Stomach (tissue), 9 donors: ENCODE data around the gene SGCB. TPM values are rescaled to one million over a fixed set of nuclear protein-coding genes. Genes with fewer than 3 reads are reported as not detected.

ENCODE experiments used
- DNase-seq, 2 donors: peaks; one replicate each; pipeline versions ENCODE4 v3.0.0 to v3.0.0-alpha.2; 2013 to 2019
- H3K27ac ChIP-seq, 5 donors: fragments of 200-600 bp in 4 of 5; sonication (generic) in 4 of 5; one replicate each; pipeline ENCODE4 v1.5.1; 2013 to 2019; ENCODE audit warnings: mild to moderate bottlenecking in 1 of 5, moderate library complexity in 1 of 5
- H3K27me3 ChIP-seq, 3 donors: fragments of 200-600 bp; sonication (generic); one replicate each; pipeline ENCODE4 v1.5.1; 2017 to 2019; ENCODE audit warnings: mixed run types in 1 of 3
- H3K36me3 ChIP-seq, 4 donors: fragments of 200-600 bp; sonication (generic); 1 replicate in 3 of 4; 2 replicates in 1 of 4; pipeline ENCODE4 v1.5.1; 2016 to 2019
- H3K4me1 ChIP-seq, 4 donors: fragments of 200-600 bp; sonication (generic); one replicate each; pipeline ENCODE4 v1.5.1; 2016 to 2019
- H3K4me3 ChIP-seq, 4 donors: fragments of 200-600 bp; sonication (generic) in 3 of 4; one replicate each; pipeline ENCODE4 v1.5.1; 2016 to 2019; ENCODE audit warnings: mild to moderate bottlenecking in 1 of 4
- H3K9me3 ChIP-seq, 4 donors: fragments of 200-600 bp; sonication (generic); one replicate each; pipeline ENCODE4 v1.5.1; 2016 to 2019
- EP300 ChIP-seq: sonication (generic); formaldehyde crosslinking; IDR thresholded peaks from one replicate; pipeline ENCODE4 v1.6.1; 2017; ENCODE audit warnings: antibody characterized with exemption
- POLR2A ChIP-seq, 4 donors: fragments of 450-650 bp; IDR thresholded peaks; one replicate each; pipeline ENCODE4 v1.6.1; 2016; ENCODE audit warnings: antibody characterized with exemption in 4 of 4, control low read depth in 2 of 4, mild to moderate bottlenecking in 1 of 4, moderate library complexity in 1 of 4
- POLR2AphosphoS5 ChIP-seq, 3 donors: sonication (generic); formaldehyde crosslinking; IDR thresholded peaks; one replicate each; pipeline ENCODE4 v1.6.1; 2016; ENCODE audit warnings: antibody characterized with exemption in 3 of 3
- WGBS, 5 donors: extraction: QIAGEN DNeasy Blood & Tissue Kit in 3 of 5; methylation state at CpG; one replicate each; pipeline versions ENCODE4 v1.1.5 to v1.1.7; 2013 to 2018; 5-methylcytosine and 5-hydroxymethylcytosine counted together
- intact Hi-C: fragments of 100-400 bp; cut with DNase I; formaldehyde crosslinking; loops from one replicate; pipeline ENCODE4 v1.15.1; 2023; ENCODE audit warnings: low total_unique reads
- polyA plus RNA-seq, 3 donors: library from polyadenylated mRNA; stranded (reverse); fragments of 200-250 nt; gene quantifications; one replicate each; pipeline ENCODE4 v1.2.3, GENCODE V29; 2013
- total RNA-seq, 5 donors: library from RNA; depleted of rRNA; stranded (reverse); fragments of >200 nt; gene quantifications; one replicate each; pipeline versions ENCODE4 v1.1.0 to v1.2.3, GENCODE V29; 2014 to 2016
- TF ChIP-seq, protein P1 (sequence below), 7 experiments: fragments of 450-650 bp in 4 of 7; fragments of 200-600 bp in 3 of 7; sonication (generic) in 3 of 7; IDR thresholded peaks; one replicate each; pipeline ENCODE4 v1.5.1; 2016 to 2019; ENCODE audit warnings: antibody characterized with exemption in 7 of 7, control low read depth in 2 of 7, mild to moderate bottlenecking in 1 of 7
- donor health status: healthy with polysubstance abuse.
- donor health status: Bipolar disorder and iron deficiency.
- donor health status: healthy.

The SGCB gene
- total and polyA plus RNA-seq, 8 donors, result 2.9 to 34.3 (median 9.5) TPM

DNA sequence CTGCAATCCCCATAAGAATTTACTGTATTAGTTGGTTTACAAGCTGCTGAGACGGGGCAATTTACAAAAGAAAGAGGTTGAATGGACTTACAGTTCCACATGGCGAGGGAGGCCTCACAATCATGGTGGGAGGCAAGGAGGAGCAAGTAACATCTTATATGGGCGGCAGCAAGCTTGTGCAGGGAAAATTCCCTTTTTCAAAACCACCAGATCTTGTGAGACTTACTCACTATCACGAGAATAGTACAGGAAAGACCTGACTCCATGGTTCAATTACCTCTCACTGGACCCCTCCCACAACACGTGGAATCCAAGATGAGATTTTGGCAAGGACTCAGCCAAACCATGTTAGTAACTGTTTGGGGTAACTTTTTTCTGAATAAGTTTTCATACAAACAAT, 11.2 kb upstream of the SGCB start:
- no peak for DNase-seq
- TF ChIP-seq POLR2A (IDR thresholded peaks at IDR 0.05), result no peak
- H3K27me3 ChIP-seq, result peaks cover 0 to 53% (median 9%) of the 10 kb centered on the region in 3 donors
- no peaks in the 10 kb centered on the region for H3K9me3 ChIP-seq
- no peak overlapping the region for H3K4me3 ChIP-seq
- no peaks in the 10 kb centered on the region for H3K36me3 ChIP-seq
- H3K4me1 ChIP-seq, result peaks cover 0 to 24% (median 23%) of the 10 kb centered on the region in 4 donors
- no peak overlapping the region for H3K27ac ChIP-seq
- intact Hi-C loops, result no loop called here
- WGBS, 5 donors, result 85 to 90% (median 87%) methylated on average over 5 of the region's 5 CpGs

DNA sequence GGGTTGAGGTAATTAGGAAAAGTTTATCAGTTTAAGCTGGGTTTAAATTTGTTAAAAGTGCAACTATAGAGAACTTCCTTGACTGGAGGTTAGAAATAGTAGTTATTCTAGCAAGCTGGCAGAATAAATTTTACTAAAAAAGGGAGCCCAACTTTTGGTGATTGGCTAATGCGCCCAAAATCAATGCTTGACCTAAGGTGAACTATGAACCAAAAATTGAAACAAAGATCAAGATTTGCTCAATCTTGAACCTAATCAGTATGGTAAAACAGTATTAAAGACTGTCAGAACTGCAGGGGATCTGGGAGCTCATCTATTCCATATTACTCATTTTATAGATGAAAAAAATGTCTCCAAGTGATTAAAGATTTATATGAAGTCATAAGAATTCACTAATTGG, 6.9 kb upstream of the SGCB start:
- no peaks in the 10 kb centered on the region for H3K9me3 ChIP-seq
- no peaks in the 10 kb centered on the region for H3K4me1 ChIP-seq
- H3K36me3 ChIP-seq, result no peaks in the 10 kb centered on the region
- H3K4me3 ChIP-seq, result no peak overlapping the region
- TF ChIP-seq POLR2AphosphoS5 (IDR thresholded peaks at IDR 0.05) (no peak), POLR2A (IDR thresholded peaks at IDR 0.05) (no peak), EP300 (no peak)
- TF ChIP-seq, protein P1, sequence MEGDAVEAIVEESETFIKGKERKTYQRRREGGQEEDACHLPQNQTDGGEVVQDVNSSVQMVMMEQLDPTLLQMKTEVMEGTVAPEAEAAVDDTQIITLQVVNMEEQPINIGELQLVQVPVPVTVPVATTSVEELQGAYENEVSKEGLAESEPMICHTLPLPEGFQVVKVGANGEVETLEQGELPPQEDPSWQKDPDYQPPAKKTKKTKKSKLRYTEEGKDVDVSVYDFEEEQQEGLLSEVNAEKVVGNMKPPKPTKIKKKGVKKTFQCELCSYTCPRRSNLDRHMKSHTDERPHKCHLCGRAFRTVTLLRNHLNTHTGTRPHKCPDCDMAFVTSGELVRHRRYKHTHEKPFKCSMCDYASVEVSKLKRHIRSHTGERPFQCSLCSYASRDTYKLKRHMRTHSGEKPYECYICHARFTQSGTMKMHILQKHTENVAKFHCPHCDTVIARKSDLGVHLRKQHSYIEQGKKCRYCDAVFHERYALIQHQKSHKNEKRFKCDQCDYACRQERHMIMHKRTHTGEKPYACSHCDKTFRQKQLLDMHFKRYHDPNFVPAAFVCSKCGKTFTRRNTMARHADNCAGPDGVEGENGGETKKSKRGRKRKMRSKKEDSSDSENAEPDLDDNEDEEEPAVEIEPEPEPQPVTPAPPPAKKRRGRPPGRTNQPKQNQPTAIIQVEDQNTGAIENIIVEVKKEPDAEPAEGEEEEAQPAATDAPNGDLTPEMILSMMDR (IDR thresholded peaks at IDR 0.05), result no peak
- intact Hi-C loops, result no loop called here
- DNase-seq, result no peak
- WGBS, 5 donors, result 95 to 100% (median 97%) methylated on average over 1 of the region's 1 CpG
- H3K27ac ChIP-seq, result no peak overlapping the region
- peaks cover 0 to 20% (median 0%) of the 10 kb centered on the region in 3 donors for H3K27me3 ChIP-seq

GRCh38 chr4:52037689-52038102, 403 bp downstream of the SGCB start:
- H3K27me3 ChIP-seq, result peaks cover 0 to 9% (median 0%) of the 10 kb centered on the region in 3 donors
- peak in 1 of 2 donors; percentile 68 for DNase-seq
- intact Hi-C loops, result no loop called here
- H3K4me3 ChIP-seq, result peak overlapping the region; percentile 83 to 96 (median 84)
- WGBS, 5 donors, result 0 to 1% (median 0%) methylated on average over 10 to 25 of the region's 25 CpGs
- peak overlapping the region; percentile 6 to 89 (median 73) for H3K27ac ChIP-seq
- no peaks in the 10 kb centered on the region for H3K9me3 ChIP-seq
- H3K36me3 ChIP-seq, result no peaks in the 10 kb centered on the region
- TF ChIP-seq EP300, result no peak
- TF ChIP-seq, protein P1 (IDR thresholded peaks at IDR 0.05), result no peak
- TF ChIP-seq POLR2A (IDR thresholded peaks at IDR 0.05), result no peak
- TF ChIP-seq POLR2AphosphoS5 (IDR thresholded peaks at IDR 0.05), result no peak
- peaks cover 21 to 36% (median 27%) of the 10 kb centered on the region in 4 donors for H3K4me1 ChIP-seq

DNA sequence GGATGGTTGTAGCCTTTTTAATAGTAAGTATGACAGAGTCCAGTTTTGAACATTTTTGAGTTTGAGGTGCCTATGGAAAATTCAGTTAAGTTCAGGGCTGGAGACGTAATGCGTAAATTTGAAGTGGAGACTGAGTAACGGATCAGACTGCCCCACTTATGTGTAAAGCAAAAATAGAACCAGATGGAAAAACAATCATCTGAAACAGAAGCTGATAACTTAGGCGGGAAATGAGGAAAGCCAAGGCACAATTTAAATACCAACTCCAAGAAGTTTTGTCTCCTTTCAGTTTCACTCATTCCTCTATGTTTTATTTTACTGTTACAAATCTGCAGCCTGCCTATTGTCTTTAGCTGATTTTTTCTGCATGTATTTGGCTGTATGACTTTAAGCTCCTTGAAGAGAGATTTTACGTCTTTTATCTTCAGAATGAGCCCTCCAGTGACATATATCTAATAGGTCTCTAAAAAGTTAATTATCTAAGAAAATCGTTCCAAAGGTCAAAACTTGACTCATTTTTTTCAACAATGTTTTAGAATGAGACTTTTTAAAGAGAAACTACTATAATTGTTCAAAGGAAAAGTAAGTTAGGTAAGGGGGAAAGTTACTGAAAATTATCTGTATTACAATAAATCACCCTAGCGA, 1.1 kb downstream of the SGCB start:
- WGBS, 5 donors, result 24 to 38% (median 34%) methylated on average over 7 of the region's 7 CpGs
- Histone ChIP-seq H3K4me1 (peaks cover 21 to 36% (median 27%) of the 10 kb centered on the region in 4 donors), H3K27ac (peak overlapping the region in 1 of 5 donors; percentile 89), H3K9me3 (no peaks in the 10 kb centered on the region), H3K4me3 (peak overlapping the region; percentile 83 to 96 (median 84)), H3K36me3 (peaks cover 0 to 3% (median under 1%) of the 10 kb centered on the region in 4 donors), H3K27me3 (peaks cover 0 to 9% (median 0%) of the 10 kb centered on the region in 3 donors)
- intact Hi-C loops, result no loop called here
- peak in 1 of 2 donors; percentile 13 for DNase-seq
- no peak for TF ChIP-seq POLR2AphosphoS5 (IDR thresholded peaks at IDR 0.05)
- TF ChIP-seq POLR2A (IDR thresholded peaks at IDR 0.05), result no peak
- TF ChIP-seq, protein P1 (IDR thresholded peaks at IDR 0.05), result no peak
- no peak for TF ChIP-seq EP300

- no peaks in the 10 kb centered on the region for H3K9me3 ChIP-seq
- peaks cover 21 to 36% (median 27%) of the 10 kb centered on the region in 4 donors for H3K4me1 ChIP-seq
- peaks cover 0 to 9% (median 0%) of the 10 kb centered on the region in 3 donors for H3K27me3 ChIP-seq
- TF ChIP-seq POLR2AphosphoS5 (IDR thresholded peaks at IDR 0.05) (no peak), POLR2A (IDR thresholded peaks at IDR 0.05) (no peak), EP300 (no peak)
- TF ChIP-seq, protein P1 (IDR thresholded peaks at IDR 0.05), result no peak
- no peak overlapping the region for H3K4me3 ChIP-seq
- no peak overlapping the region for H3K27ac ChIP-seq
- DNase-seq, result no peak
- intact Hi-C loops, result no loop called here
- WGBS, 5 donors, result 33 to 53% (median 52%) methylated on average over 2 of the region's 2 CpGs
- H3K36me3 ChIP-seq, result peaks cover 0 to 13% (median 7%) of the 10 kb centered on the region in 4 donors
These were observed 2.9 kb downstream of the SGCB start for GRCh38 chr4:52035190-52035589.
